Renal pelvis (tissue), 4 donors: Measurements from ENCODE around the gene PRKAG1. TPM values are rescaled to one million over a fixed set of nuclear protein-coding genes. Genes with fewer than 3 reads are reported as not detected.

ENCODE experiments used
- DNase-seq: peaks from one replicate; pipeline ENCODE4 v3.0.0-alpha.2; 2013
- polyA plus RNA-seq, 3 donors: library from polyadenylated mRNA; unstranded; fragments of 120-200 nt; gene quantifications; one replicate each; pipeline ENCODE4 v1.2.1, GENCODE V29; 2013; ENCODE audit not compliant: insufficient read length in 3 of 3

PRKAG1 gene
- polyA plus RNA-seq, 3 donors: 71.6 to 87.5 (median 83.5) TPM

DNA sequence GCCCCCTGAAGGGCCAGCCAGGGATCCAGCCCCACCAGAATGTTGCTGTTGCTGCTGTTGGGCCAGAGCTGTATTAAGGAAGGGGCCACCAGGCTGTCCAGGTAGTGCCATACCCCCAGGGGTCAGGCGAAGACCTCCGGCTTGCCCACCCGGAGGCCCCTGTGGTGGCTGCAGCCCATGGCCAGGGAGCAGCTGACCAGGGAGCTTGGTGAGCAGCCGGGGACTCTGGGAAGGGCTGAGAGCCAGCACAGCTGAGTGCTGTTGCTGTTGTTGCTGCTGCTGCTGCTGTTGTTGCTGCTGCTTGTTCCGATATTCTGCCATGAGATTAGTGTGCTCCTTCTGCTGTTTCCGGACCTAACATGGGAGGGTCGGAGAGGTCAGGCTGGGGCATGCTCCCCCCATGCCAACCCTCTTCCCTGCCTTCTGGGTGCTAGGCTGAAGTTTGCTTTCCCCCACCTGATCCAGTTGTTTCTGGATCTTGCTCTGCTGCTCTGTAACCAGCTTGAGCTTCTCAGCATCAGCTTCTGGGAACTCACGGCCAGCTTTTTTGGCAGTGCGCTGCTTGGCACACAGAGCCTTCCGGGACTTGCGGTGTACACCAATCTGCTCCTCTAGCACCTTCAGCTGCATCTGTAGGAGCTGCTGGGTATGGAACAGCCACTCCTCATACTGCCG is 15.2 kb upstream of the PRKAG1 start:
- no peak for DNase-seq

GRCh38 chr12:49032679-49033447 is 14.3 kb upstream of the PRKAG1 start:
- no peak for DNase-seq

DNA sequence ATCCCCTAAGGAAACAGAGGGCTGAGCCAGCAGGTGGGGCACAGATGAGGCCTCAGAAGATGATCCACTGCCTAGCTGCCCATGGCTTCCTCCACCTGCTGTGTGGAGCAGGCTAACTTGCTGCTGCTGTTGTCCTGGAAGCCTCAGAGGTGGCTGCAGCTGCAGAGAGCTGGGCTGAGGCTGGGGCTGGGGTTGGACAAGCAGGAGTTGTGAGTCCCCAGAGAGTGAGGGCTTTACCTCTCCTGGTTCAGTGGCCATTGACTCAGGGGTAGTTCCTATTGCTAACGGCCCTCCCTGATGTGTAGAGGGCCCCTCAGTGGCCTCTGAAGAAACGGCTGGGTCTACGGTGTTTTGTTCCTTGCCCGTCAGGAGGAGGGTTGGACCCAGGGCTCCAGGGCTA is 13.7 kb upstream of the PRKAG1 start:
- DNase-seq: no peak

DNA sequence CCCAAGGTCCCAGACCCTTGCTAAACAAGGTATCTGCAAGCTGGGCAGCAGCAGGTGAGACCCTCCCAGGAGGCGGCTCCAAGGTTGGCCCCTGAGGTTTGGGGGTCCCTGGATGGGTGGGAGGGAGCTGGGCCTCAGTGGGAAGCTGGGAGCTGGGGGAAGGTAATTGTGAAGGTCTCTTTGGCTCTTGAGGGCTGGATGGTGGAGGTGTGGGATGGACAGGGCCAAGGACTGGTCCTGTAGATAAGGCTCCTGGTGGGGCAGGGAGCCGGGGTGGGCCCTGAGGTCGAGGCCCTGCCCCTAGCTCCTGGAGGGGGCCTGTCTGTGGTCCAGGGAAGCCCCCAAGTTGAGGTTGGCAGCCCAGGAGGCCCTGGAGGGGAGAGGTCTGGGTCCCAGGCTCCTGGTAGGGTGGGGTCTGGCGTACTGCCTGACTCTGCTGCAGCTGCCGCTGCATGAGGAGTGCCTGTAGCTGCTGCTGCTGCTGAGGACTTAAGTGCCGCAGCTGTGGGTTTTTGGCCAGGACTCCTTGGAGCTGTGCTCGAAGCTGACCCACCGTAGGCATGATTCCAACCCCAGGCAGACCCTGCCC is 13.1 kb upstream of the PRKAG1 start:
- no peak for DNase-seq

GRCh38 chr12:49030714-49031572 is 12.4 kb upstream of the PRKAG1 start:
- DNase-seq: no peak

DNA sequence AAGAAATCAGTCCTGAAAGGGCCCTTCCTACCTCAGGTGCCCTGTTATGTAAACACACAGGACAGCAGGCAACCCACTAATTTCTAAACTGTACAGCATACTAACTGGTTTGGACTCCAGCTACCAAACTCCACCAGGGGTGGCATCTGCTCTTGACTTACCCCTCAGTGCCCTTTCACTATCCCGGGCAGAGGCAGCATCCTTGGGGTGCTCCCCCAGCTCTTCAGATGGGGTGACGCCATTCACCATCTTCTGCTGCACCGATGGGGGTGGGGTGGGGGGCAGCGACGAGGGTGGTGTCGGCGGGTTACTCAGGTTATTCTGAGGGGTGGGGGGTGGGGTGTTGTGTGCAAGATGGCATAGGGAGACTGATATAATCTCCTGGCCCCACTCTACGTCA is 11.5 kb upstream of the PRKAG1 start:
- DNase-seq: no peak

GRCh38 chr12:49028666-49029275 is 10.2 kb upstream of the PRKAG1 start:
- no peak for DNase-seq

DNA sequence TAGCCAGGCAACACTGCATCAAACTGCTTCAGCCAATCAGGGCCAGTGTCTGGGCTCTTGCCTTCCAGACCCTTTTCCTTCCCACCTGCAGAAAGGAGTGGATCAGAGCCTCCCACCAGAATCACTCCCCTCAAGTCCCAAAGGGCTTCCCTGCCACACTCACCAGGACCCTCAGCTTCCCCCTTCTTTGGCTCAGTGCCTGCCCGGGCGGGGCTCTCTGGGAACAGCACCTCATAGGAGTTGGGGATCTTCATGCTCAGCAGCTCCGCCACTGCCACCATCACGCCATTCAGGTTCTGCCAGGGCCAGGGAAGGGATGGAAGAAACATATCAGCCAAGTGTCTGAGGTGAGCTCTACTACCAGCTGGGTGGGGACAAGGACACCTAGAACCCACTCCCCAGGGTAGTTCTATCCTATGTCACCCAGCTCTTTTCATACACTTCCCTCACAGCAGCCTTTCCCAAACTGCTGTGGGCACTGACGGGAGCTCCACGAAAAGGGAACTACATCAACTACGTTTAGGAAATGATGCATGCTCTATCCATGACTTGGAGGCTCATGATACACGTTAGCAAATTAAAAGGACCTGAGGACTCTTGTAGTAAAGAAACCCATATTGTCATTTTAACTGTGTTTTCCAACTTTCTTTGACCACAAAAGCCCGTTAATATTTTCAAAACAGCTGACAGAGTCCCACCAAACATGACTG is 9.4 kb upstream of the PRKAG1 start:
- DNase-seq: no peak

- no peak for DNase-seq
Observed at GRCh38 chr12:49026678-49027480, 8.3 kb upstream of the PRKAG1 start.

DNA sequence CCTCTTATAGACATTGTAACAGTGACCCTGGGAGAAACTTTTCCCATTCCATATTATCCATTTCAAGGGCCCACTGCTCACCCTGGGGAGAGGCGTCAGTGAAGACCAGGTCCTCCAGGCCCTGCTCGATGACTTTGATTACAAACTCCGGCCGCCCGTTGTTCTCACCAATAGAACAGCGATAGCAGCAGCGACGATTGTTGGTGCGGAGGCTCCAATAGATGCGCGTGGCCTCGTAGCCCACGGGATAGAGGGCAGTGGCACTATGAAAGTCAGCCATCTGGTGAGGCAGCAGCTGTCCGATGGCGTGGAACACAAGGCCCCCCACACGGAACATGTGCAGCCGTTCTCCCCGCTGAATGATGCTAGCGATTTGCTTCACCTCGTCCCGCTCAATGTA is 7.5 kb upstream of the PRKAG1 start:
- no peak for DNase-seq

DNA sequence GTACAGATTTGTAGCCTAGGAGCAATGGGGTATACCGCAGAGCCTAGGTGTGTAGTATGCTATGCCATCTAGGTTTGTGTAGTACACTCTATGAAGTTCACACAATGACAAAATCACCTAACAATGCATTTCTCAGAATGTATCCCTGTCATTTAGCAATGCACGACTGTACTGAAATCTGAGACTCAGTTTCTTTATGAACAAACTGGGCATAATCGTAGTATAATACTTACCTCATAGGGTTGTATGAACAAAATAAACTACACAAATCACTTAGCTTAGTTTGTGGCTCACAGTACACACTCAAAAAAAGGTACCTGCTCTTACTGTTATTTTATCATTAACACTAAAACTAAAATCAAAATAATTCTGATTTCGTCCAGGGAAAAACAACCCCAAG is 6.9 kb upstream of the PRKAG1 start:
- DNase-seq: no peak

GRCh38 chr12:49024543-49024942 is 6.0 kb upstream of the PRKAG1 start:
- no peak for DNase-seq

DNA sequence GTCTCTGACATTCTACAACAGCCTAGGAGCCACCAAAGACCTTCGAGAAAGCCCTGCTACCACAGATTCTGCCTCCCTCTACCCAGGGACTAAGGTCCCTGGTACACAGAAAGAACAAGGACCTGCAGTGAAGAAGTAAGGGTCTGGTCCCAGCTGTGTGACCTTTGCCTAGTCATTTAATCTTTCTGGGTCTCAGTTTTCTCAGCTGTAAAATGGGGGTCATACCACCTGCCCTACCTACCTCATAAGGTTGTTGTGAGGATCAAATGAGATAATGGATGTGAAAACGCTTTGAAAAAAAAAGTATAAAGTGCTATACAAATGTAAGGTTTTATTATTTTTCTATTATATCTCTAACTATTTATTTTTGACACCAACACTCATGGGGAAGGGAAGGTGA is 5.2 kb upstream of the PRKAG1 start:
- no peak for DNase-seq

DNA sequence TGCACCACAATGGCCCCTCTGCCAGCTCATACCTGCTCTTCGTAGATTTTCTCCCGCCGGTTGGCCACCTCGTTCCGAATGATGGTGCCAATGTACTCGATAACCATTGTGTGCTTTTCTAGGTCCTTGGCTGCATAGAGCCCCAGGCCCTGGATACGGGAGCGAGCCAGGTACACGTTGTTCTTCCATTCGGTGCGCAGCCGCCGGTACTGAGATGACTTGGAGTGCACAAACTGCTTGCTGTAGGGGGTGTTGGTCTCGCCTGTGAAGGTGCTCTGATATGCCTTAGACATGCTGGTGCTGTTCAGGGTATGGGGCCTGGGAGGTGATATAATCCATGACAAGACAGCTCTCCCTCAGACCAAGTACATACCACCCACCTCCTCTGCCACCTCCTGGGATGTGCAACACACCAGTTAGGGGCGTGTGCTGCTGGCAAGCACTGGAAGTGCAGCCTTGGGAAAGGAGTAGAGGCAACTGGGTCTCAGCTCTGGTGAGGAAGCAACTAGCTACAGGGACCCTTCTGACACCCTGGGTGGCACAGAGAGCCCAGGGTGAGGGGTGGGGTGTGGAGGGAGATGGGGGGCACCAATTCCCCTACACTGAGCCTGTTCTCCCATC is 4.1 kb upstream of the PRKAG1 start:
- DNase-seq: no peak

GRCh38 chr12:49021292-49021915 is 2.8 kb upstream of the PRKAG1 start:
- DNase-seq: no peak

DNA sequence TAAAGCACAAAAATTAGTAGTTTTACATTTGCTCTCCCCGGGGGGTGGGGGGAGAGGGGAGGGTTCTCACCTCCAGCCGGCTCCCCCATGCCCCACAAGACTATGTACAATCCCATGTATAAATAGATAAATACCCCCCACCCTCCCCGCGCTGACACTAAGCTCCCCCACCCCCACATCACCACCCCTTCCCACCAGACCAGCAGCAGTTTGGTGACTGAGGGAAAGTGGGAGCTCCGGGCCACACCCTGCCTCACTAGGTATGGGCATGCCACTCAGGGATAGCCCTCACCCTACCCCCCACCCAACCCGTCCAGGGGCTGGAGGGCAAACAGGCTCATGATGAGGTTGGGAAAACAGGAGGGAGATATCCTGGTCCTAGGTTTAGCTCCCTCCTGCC is 1.9 kb upstream of the PRKAG1 start:
- DNase-seq: no peak

DNA sequence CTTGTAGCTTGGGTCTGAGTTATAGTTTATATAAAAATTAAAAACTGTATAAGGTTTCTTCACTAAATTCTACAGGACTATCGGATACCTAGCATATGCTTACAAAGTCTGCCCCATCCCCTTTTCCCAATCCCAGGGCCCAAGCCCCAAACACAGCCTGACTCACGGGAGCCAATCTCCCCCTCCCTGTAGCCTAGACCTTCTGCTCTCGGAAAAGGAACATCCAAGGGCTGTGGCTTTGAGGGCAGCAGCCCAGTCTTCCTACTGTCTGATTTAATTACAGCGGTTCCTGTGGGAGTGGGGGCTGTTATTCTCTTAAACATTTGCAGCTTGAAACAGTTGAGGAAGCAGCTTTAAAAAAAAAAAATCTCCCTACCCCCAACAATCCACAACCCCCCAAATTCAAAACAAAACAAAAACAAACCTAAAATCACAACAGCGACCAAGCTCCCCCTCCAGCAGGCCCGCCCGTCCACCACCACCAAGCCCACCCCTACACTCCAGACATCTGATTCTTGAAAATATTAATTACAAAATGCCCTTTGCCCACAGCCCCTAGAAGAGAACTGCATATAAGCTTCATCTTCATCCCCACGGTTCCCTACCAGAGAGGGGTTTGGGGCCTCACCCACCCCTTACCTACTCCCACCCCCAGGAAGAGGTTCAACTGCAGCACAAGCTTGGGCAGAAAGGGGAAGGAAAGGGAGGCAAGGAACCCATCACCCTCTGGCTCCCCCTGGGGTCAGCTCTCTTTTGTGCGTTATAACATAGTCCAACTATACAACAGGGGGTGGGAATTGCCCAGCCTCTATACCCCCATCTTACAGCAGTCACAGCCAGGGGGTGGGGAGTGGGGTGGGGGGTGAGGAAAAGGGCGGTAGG is 1.1 kb upstream of the PRKAG1 start:
- DNase-seq: no peak

- no peak for DNase-seq
Observed at GRCh38 chr12:49019120-49019430, 499 bp upstream of the PRKAG1 start.

GRCh38 chr12:49017891-49018260 is 700 bp downstream of the PRKAG1 start:
- DNase-seq: no peak
